Parathyroid adenoma (tissue), 2 donors: ENCODE measurements around the gene EMP3.

Source experiments
- H2AFZ ChIP-seq: fragments of 300-600 bp; sonication (generic); one replicate; pipeline ENCODE4 v1.7.0; 2017; ENCODE audit warnings: antibody characterized with exemption, mild to moderate bottlenecking
- H3K27ac ChIP-seq: fragments of 300-600 bp; sonication (generic); one replicate; pipeline ENCODE4 v1.7.0; 2017
- H3K27me3 ChIP-seq: fragments of 300-600 bp; sonication (generic); one replicate; pipeline ENCODE4 v1.7.0; 2017; ENCODE audit warnings: low read length; ENCODE audit not compliant: control insufficient read depth, insufficient read depth
- H3K36me3 ChIP-seq: fragments of 300-600 bp; sonication (generic); one replicate; pipeline ENCODE4 v1.7.0; 2017; ENCODE audit warnings: low read length; ENCODE audit not compliant: control insufficient read depth, insufficient read depth
- H3K4me1 ChIP-seq: fragments of 300-600 bp; sonication (generic); one replicate; pipeline ENCODE4 v1.7.0; 2017; ENCODE audit warnings: control low read depth
- H3K4me2 ChIP-seq: fragments of 300-600 bp; sonication (generic); one replicate; pipeline ENCODE4 v1.7.0; 2017; ENCODE audit warnings: low read length
- H3K4me3 ChIP-seq: fragments of 300-600 bp; sonication (generic); one replicate; pipeline ENCODE4 v1.7.0; 2017; ENCODE audit warnings: low read depth, low read length
- H3K79me2 ChIP-seq: fragments of 300-600 bp; sonication (generic); one replicate; pipeline ENCODE4 v1.7.0; 2017; ENCODE audit warnings: control low read depth
- H3K9ac ChIP-seq: fragments of 300-600 bp; sonication (generic); one replicate; pipeline ENCODE4 v1.7.0; 2017; ENCODE audit warnings: mild to moderate bottlenecking
- H3K9me3 ChIP-seq: fragments of 300-600 bp; sonication (generic); one replicate; pipeline ENCODE4 v1.7.0; 2017; ENCODE audit warnings: low read length; ENCODE audit not compliant: control insufficient read depth
- CTCF ChIP-seq: fragments of 300-600 bp; sonication (generic); IDR thresholded peaks from one replicate; pipeline ENCODE4 v1.7.0; 2017; ENCODE audit warnings: antibody characterized with exemption, mild to moderate bottlenecking
- donor health status: primary hyperparathyroidism.

The EMP3 gene

GRCh38 chr19:48361912-48362311, 36.6 kb downstream of the EMP3 start:
- no peaks in the 10 kb centered on the region for H3K27me3 ChIP-seq
- H3K4me2 ChIP-seq = no peak overlapping the region
- no peak overlapping the region for H3K4me3 ChIP-seq
- no peaks in the 10 kb centered on the region for H3K79me2 ChIP-seq
- TF ChIP-seq CTCF = no peak
- no peak overlapping the region for H2AFZ ChIP-seq
- no peaks in the 10 kb centered on the region for H3K9me3 ChIP-seq
- no peaks in the 10 kb centered on the region for H3K36me3 ChIP-seq
- peaks cover 7% of the 10 kb centered on the region for H3K4me1 ChIP-seq
- no peak overlapping the region for H3K9ac ChIP-seq
- H3K27ac ChIP-seq = no peak overlapping the region

GRCh38 chr19:48362716-48363499, 37.6 kb downstream of the EMP3 start:
- Histone ChIP-seq H3K79me2 (no peaks in the 10 kb centered on the region), H3K4me1 (peaks cover 10% of the 10 kb centered on the region), H3K27me3 (no peaks in the 10 kb centered on the region), H2AFZ (peak overlapping the region; percentile 88), H3K9me3 (no peaks in the 10 kb centered on the region), H3K4me2 (peak overlapping the region; percentile 75), H3K36me3 (no peaks in the 10 kb centered on the region), H3K4me3 (peak overlapping the region; percentile 61), H3K9ac (peak overlapping the region; percentile 69), H3K27ac (peak overlapping the region; percentile 93)
- TF ChIP-seq CTCF = no peak

- peak overlapping the region; percentile 75 for H3K4me2 ChIP-seq
- no peak for TF ChIP-seq CTCF
- H3K9me3 ChIP-seq = no peaks in the 10 kb centered on the region
- H3K79me2 ChIP-seq = no peaks in the 10 kb centered on the region
- H3K27ac ChIP-seq = peak overlapping the region; percentile 93
- H3K36me3 ChIP-seq = no peaks in the 10 kb centered on the region
- no peaks in the 10 kb centered on the region for H3K27me3 ChIP-seq
- H3K4me1 ChIP-seq = peaks cover 10% of the 10 kb centered on the region
- peak overlapping the region; percentile 88 for H2AFZ ChIP-seq
- H3K9ac ChIP-seq = peak overlapping the region; percentile 69
- H3K4me3 ChIP-seq = peak overlapping the region; percentile 61
These were observed 38.1 kb downstream of the EMP3 start for GRCh38 chr19:48363500-48363809.

- Histone ChIP-seq H3K27ac (peak within 1 kb of the TSS; percentile 93), H3K27me3 (no peaks in the 10 kb centered on the region), H3K4me1 (peaks cover 10% of the 10 kb centered on the region), H2AFZ (peak within 1 kb of the TSS; percentile 88), H3K79me2 (no peaks in the 10 kb centered on the region), H3K9me3 (no peaks in the 10 kb centered on the region), H3K9ac (peak within 1 kb of the TSS; percentile 69), H3K4me2 (peak within 1 kb of the TSS; percentile 75), H3K36me3 (no peaks in the 10 kb centered on the region), H3K4me3 (peak within 1 kb of the TSS; percentile 61)
- TF ChIP-seq CTCF = no peak
These were observed 38.7 kb downstream of the EMP3 start, which contains the start of the genes SYNGR4 and TMEM143 for GRCh38 chr19:48363810-48364597. Gene SYNGR4 (plus strand): TSS chr19:48364367. CDS start chr19:48365843, 1,476 bp downstream. Gene TMEM143 (minus strand): TSS chr19:48363940. CDS start chr19:48363920, 20 bp downstream.
